GM10266 (cell line): ENCODE data around the gene GUSB.
A peak's percentile ranks its signal among the peaks of the same experiment; 100 is the strongest.
"Not testable (repeated sequence)": the region's sequence is repeated elsewhere in the genome, so short reads cannot be mapped to it uniquely, and the experiment has no call there.

Experiments
- DNase-seq: peaks from one replicate; pipeline ENCODE4 v3.0.0; 2012; ENCODE audit errors: extremely low spot score
- CTCF ChIP-seq: IDR thresholded peaks from 2 replicates; pipeline ENCODE4 v1.5.1; 2012; ENCODE audit warnings: mild to moderate bottlenecking, low read depth; ENCODE audit not compliant: control insufficient read depth, insufficient read depth; ENCODE audit errors: missing control alignments

The GUSB gene

DNA sequence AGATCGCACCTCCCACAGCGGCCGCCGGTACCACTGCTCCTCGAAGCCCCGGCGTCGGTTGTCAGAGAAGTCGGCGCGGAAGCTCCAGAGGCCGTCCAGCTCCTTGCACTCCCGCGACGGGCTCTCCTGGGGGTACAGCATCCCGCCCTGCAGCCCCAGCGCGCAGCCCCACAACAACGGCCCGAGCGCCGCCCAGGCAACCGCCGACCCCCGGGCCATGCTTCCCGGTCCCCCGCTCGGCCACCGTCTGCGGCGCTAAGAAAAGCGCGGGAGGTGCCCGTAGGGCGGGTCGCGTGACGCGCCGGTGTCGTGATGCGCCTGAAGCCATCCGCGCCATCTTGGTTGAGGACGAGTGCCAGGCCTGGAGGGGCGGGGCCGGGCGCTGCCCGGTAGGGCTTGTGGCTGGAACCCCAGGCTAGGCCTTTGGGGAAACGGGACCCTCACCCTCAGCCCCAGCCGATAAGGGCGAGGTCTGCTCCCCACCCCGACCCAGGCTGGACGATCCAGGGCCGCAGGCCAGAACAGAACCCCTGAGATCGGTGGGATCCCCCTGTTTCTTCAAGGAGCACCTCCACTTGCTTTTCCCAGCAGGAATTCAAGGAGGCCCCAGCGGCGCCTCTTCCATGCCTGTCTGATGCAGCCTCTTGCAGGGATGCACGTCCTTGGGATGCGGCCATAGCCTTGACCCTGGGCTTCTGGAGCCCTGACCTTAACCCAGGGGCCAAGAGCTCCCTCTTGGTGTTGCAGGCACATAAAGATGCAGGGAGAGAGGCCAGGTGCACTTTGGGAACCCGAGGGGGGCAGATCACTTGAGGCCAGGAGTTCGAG lies at the start of gene GUSB:
TSS of gene GUSB (minus strand) at position 249 of the 828 bp plus-strand sequence. CDS start at position 219, 30 bp downstream.
- DNase-seq, result peak; percentile 94
- no peak for TF ChIP-seq CTCF

DNA sequence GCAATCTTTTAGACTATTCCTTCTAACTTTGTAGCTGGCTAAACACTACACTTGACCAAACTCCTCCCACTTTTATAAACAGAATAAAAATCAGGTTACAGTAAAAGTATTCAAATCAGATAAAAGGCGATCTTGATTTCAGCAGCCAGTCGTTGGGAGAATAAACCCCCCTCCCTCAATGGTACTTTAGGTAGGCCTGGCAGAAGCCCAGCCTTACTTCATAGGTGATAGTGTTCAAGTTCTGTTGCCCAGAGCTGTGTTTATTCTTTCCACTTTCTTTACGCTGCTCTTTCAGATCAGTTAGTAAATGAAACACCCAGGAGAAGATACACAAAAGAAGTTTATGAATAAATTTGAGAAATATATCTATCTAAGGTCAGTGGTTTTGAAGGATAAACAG lies 46.3 kb upstream of the GUSB start:
- not testable (repeated sequence) for DNase-seq

DNA sequence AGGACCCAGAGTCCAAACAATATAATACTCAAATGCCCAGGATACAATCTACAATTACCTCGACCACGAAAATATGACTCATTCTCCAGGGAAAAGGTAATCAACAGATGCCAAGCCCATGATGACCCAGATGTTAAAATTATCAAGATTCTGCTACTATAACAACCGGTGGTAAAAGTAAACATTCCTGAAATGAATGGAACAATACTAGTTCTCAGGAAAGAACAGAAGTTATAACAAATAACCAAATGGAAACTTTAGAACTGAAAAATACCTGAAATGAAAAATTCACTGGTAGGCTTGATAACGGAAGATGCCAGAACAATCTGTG lies 34.1 kb upstream of the GUSB start:
- TF ChIP-seq CTCF, result no peak
- no peak for DNase-seq

DNA sequence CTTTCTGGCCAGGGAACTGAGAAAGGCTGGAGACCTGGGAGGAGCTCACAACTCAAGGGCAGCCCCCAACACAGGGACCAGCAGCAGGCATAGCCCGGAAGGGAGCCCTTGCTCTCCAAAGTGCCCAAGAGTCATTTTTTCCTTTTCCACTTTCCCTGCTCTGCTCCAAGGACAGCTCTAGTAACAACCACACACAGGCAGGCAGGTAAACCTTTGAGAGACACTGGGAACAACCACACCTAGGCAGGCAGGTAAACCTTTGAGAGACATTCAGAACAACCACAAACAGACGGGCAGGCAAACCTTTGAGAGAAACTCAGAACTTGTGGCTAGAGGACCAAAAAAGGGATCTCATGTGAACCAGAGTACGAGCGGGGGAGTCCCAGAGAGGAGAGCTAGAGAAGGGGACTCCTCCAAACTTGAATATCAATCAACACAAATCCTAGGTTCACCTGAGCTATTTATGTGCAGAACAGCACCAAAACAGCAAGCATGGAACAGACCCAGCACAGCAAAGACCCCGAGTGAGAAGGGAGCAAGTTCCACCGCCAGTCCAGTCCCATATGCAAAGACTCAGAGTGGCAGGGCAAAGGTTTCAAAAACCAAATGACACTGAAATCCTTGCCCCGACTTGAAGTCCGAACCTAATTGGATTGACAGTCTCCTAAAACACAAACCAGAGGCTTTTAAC lies 33.6 kb upstream of the GUSB start:
- no peak for TF ChIP-seq CTCF
- no peak for DNase-seq

DNA sequence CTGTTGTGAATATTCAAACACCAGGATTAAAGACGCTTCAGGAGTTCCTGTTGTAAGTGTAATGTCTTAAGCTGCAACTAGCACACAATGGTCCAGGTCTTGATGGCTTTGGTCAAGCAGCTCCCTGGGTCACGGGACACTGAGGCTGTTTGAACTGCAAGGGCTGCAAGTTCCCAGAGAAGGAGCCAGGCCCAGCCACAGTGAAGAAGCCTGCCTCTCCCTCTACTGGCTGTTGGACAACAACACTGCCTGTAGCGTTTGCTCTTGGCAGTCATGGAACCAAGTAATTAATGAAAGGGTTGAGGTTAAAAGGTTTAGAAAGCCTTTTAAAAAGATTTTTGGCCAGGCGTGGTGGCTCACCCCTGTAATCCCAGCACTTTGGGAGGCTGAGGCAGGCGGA lies 31.9 kb upstream of the GUSB start:
- peak; percentile 22 for TF ChIP-seq CTCF
- DNase-seq, result no peak

DNA sequence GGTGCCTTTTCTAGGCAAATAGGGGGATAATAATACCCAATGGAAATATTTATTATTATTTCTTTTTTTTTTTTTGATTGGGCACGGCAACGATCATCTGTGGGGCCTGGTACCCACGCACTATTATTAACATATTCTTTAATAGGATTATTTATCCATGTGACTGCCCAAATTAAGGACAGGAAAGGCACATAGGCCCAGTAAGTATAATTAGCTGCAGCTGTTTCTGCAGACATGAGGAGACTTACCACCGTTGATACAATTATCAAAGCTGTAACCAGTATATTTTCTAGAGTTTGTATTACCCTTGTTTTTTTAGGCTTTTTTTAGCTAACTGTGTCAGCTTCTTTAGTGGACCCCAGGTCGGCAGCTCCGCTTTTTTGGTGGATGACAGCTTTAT lies 25.2 kb upstream of the GUSB start:
- TF ChIP-seq CTCF, result no peak
- DNase-seq, result no peak

DNA sequence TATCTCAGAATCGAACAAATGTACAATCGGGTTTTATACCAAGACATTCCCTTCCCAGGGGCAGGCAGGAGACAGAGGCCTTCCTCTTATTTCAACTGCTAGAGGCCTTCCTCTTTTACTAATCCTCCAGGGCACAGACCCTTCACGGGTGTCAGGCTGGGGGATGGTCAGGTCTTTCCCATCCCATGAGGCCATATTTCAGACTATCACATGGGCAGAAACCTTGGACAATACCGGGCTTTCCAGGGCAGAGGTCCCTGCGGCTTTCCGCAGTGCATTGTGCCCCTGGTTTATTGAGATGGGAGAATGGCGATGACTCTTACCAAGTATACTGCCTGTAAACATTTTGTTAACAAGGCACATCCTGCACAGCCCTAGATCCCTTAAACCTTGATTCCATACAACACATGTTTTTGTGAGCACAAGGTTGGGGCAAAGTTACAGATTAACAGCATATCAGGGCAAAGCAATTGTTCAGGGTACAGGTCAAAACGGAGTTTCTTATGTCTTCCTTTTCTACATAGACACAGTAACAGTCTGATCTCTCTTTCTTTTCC lies 23.2 kb upstream of the GUSB start:
- DNase-seq, result not testable (repeated sequence)

- not testable (repeated sequence) for DNase-seq
Observed at GRCh38 chr7:66000823-66001417, 18.9 kb upstream of the GUSB start.

- not testable (repeated sequence) for DNase-seq
Observed at GRCh38 chr7:65994984-65995383, 13.0 kb upstream of the GUSB start.
